HCT116 (cell line): ENCODE measurements around the gene FER. TPM values are rescaled to one million over a fixed set of nuclear protein-coding genes. Genes with fewer than 3 reads are reported as not detected.

Experiments used
- ATAC-seq: fragments of 200-7000 bp; cut with Tn5 transposase; 2 replicates; pipeline ENCODE4 v1.9.1; 2020; ENCODE audit warnings: mild to moderate bottlenecking, moderate library complexity
- BruUV-seq: library from RNA; stranded (reverse); fragments of 400-500 nt; replicated peaks from 2 replicates; lab custom pipeline; 2021; lab: Mats Ljungman, UMichigan
- CTCF ChIA-PET: fragments of 300-600 bp; sonication (Branson Sonifier 250); formaldehyde crosslinking; loops from one replicate; lab custom pipeline; 2021; ENCODE audit warnings: antibody characterized with exemption; lab: Charles Lee
- POLR2A ChIA-PET: fragments of 300-600, 350-600 bp; sonication (Branson Sonifier 250); formaldehyde crosslinking; loops from one replicate; lab custom pipeline; 2021; ENCODE audit warnings: antibody characterized with exemption; lab: Charles Lee
- RAD21 ChIA-PET, 2 experiments: fragments of 300-600 bp; sonication (Branson Sonifier 250); formaldehyde crosslinking; loops; one replicate each; lab custom pipeline; 2023; ENCODE audit warnings: low total read pairs in 2 of 2; ENCODE audit not compliant: uncharacterized antibody in 2 of 2, unreplicated experiment in 2 of 2, low non-redundant PET in 1 of 2; lab: Charles Lee
- DNase-seq: peaks from one replicate; pipeline ENCODE4 v3.0.0-alpha.2; 2010; ENCODE audit warnings: low read depth, low spot score
- H2AFZ ChIP-seq: fragments of 200-600 bp; shearing (Covaris generic), sonication (generic); 2 replicates; pipeline ENCODE4 v1.6.1; 2017; ENCODE audit warnings: low read depth, mixed run types, mixed read lengths, antibody characterized with exemption, low read length; ENCODE audit not compliant: poor library complexity, severe bottlenecking
- H3K27ac ChIP-seq: 2 replicates; pipeline ENCODE4 v1.5.1; 2012; ENCODE audit warnings: low read depth, low read length
- H3K27me3 ChIP-seq: fragments of 200-600 bp; sonication (generic); 2 replicates; pipeline ENCODE4 v1.6.1; 2016; ENCODE audit warnings: mixed run types, low read length, mixed read lengths; ENCODE audit not compliant: insufficient read depth
- H3K36me3 ChIP-seq, 2 experiments: fragments of 200-500 bp in 1 of 2; fragments of 200-600 bp in 1 of 2; sonication (Bioruptor generic) in 1 of 2; sonication (generic) in 1 of 2; 2 replicates each; pipeline versions ENCODE4 v1.5.1 to v1.6.1; 2014 to 2016; ENCODE audit warnings: low read length in 2 of 2, inconsistent platforms in 1 of 2, mixed read lengths in 1 of 2, mixed run types in 1 of 2; ENCODE audit not compliant: insufficient read depth in 2 of 2, control insufficient read depth in 1 of 2
- H3K4me1 ChIP-seq, 2 experiments: fragments of 200-600 bp in 1 of 2; sonication (generic) in 1 of 2; 2 replicates each; pipeline versions ENCODE4 v1.5.1 to v1.6.1; 2012 to 2017; ENCODE audit warnings: low read length in 2 of 2, inconsistent platforms in 1 of 2, mild to moderate bottlenecking in 1 of 2, mixed read lengths in 1 of 2, mixed run types in 1 of 2, moderate library complexity in 1 of 2; ENCODE audit not compliant: insufficient read depth in 2 of 2, control insufficient read depth in 1 of 2
- H3K4me2 ChIP-seq: fragments of 200-600 bp; sonication (generic); 2 replicates; pipeline ENCODE4 v1.6.1; 2017; ENCODE audit warnings: mixed run types, low read length, mixed read lengths
- H3K4me3 ChIP-seq, 2 experiments: fragments of 200-600 bp in 1 of 2; sonication (generic) in 1 of 2; replicated peaks in 1 of 2; 2 replicates each; pipeline ENCODE4 v1.5.1; 2011 to 2016; ENCODE audit warnings: low read length in 2 of 2, control low read depth in 1 of 2, low read depth in 1 of 2, mild to moderate bottlenecking in 1 of 2, mixed read lengths in 1 of 2, mixed run types in 1 of 2
- H3K79me2 ChIP-seq: fragments of 200-600 bp; sonication (generic); 2 replicates; pipeline ENCODE4 v1.6.1; 2017; ENCODE audit warnings: mild to moderate bottlenecking, mixed run types, low read length, moderate library complexity, mixed read lengths; ENCODE audit not compliant: insufficient read depth
- H3K9ac ChIP-seq: fragments of 200-600 bp; sonication (generic); 2 replicates; pipeline ENCODE4 v1.6.1; 2016; ENCODE audit warnings: low read length, mixed read lengths
- H3K9me2 ChIP-seq: fragments of 200-600 bp; sonication (generic), shearing (Covaris generic); 2 replicates; pipeline ENCODE4 v1.6.1; 2017; ENCODE audit warnings: mixed run types, mild to moderate bottlenecking, moderate library complexity; ENCODE audit not compliant: insufficient read depth
- H3K9me3 ChIP-seq, 2 experiments: fragments of 200-500 bp in 1 of 2; fragments of 200-600 bp in 1 of 2; sonication (Bioruptor generic) in 1 of 2; sonication (generic) in 1 of 2; 2 replicates each; pipeline ENCODE4 v1.6.1; 2014 to 2017; ENCODE audit warnings: low read length in 2 of 2, mixed read lengths in 2 of 2, inconsistent platforms in 1 of 2, low read depth in 1 of 2, mild to moderate bottlenecking in 1 of 2, mixed run types in 1 of 2, moderate library complexity in 1 of 2; ENCODE audit not compliant: control insufficient read depth in 1 of 2, insufficient read depth in 1 of 2
- H4K20me1 ChIP-seq: fragments of 200-600 bp; sonication (generic), shearing (Covaris generic); 2 replicates; pipeline ENCODE4 v1.6.1; 2017; ENCODE audit warnings: mixed run types, mild to moderate bottlenecking, moderate library complexity; ENCODE audit not compliant: insufficient read depth
- CBX3 ChIP-seq: IDR thresholded peaks from 2 replicates; pipeline ENCODE4 v1.6.1; 2012; ENCODE audit warnings: low read depth
- CTCF ChIP-seq, 3 experiments: fragments of 200-600 bp in 1 of 3; sonication (generic) in 1 of 3; IDR thresholded peaks in 2 of 3; conservative IDR thresholded peaks in 1 of 3; 2 replicates each; pipeline ENCODE4 v1.5.1; 2012 to 2017; ENCODE audit warnings: low read depth in 2 of 3, low read length in 2 of 3, antibody characterized with exemption in 1 of 3, borderline replicate concordance in 1 of 3, control low read depth in 1 of 3, mild to moderate bottlenecking in 1 of 3, mixed read lengths in 1 of 3, mixed run types in 1 of 3, moderate library complexity in 1 of 3; ENCODE audit not compliant: insufficient read depth in 1 of 3
- EGR1 ChIP-seq: IDR thresholded peaks from 2 replicates; pipeline ENCODE4 v1.6.1; 2012; ENCODE audit warnings: low read depth
- ELF1 ChIP-seq: IDR thresholded peaks from 2 replicates; pipeline ENCODE4 v1.6.1; 2012; ENCODE audit warnings: low read depth, borderline replicate concordance
- EZH2 ChIP-seq: fragments of 200-600 bp; sonication (generic); IDR thresholded peaks from 2 replicates; pipeline ENCODE4 v1.6.1; 2017; ENCODE audit warnings: antibody characterized with exemption, mixed run types
- FOSL1 ChIP-seq: IDR thresholded peaks from 2 replicates; pipeline ENCODE4 v1.6.1; 2012; ENCODE audit warnings: low read depth
- JUND ChIP-seq: IDR thresholded peaks from 2 replicates; pipeline ENCODE4 v1.6.1; 2012
- MAX ChIP-seq: IDR thresholded peaks from 2 replicates; pipeline ENCODE4 v1.6.1; 2012
- POLR2AphosphoS5 ChIP-seq: IDR thresholded peaks from 2 replicates; pipeline ENCODE4 v1.6.1; 2011; ENCODE audit warnings: mild to moderate bottlenecking, low read depth, low read length, moderate library complexity
- RAD21 ChIP-seq: IDR thresholded peaks from 2 replicates; pipeline ENCODE4 v1.6.1; 2012; ENCODE audit warnings: low read depth, mild to moderate bottlenecking
- REST ChIP-seq: IDR thresholded peaks from 2 replicates; pipeline ENCODE4 v1.6.1; 2012; ENCODE audit warnings: low read depth
- SP1 ChIP-seq: IDR thresholded peaks from 2 replicates; pipeline ENCODE4 v1.6.1; 2012; ENCODE audit warnings: low read depth
- TCF7L2 ChIP-seq: IDR thresholded peaks from 2 replicates; pipeline ENCODE4 v1.7.0; 2011; ENCODE audit warnings: borderline replicate concordance, inconsistent platforms; ENCODE audit not compliant: insufficient read depth, insufficient read length; ENCODE audit errors: extremely low read depth
- YY1 ChIP-seq: IDR thresholded peaks from 2 replicates; pipeline ENCODE4 v1.6.1; 2011; ENCODE audit warnings: low read length, low read depth, moderate library complexity, mild to moderate bottlenecking; ENCODE audit not compliant: insufficient replicate concordance; ENCODE audit errors: extremely low read depth
- intact Hi-C: fragments of 100-400 bp; cut with micrococcal nuclease; formaldehyde crosslinking; loops from 2 replicates; pipeline ENCODE4 v1.10.0; 2022
- total RNA-seq: library from RNA; stranded (reverse); gene quantifications from one replicate; pipeline ENCODE4 v1.2.1, GENCODE V29; 2021; ENCODE audit not compliant: unreplicated experiment

The FER gene
- total RNA-seq, 1 experiment from 2014 or later, result 32.0 TPM

- TF ChIP-seq EGR1, result no peak
- TF ChIP-seq JUND, result no peak
- no peak for TF ChIP-seq EZH2
- no peak for TF ChIP-seq FOSL1
- no peak for TF ChIP-seq ELF1
- Histone ChIP-seq H2AFZ (no peak overlapping the region), H3K27ac (no peak overlapping the region), H4K20me1 (no peaks in the 10 kb centered on the region), H3K9me2 (no peaks in the 10 kb centered on the region), H3K9ac (no peak overlapping the region), H3K4me3 (no peak overlapping the region), H3K4me2 (no peak overlapping the region), H3K36me3 (no peaks in the 10 kb centered on the region), H3K27me3 (no peaks in the 10 kb centered on the region), H3K79me2 (no peaks in the 10 kb centered on the region), H3K9me3 (no peaks in the 10 kb centered on the region), H3K4me1 (no peaks in the 10 kb centered on the region)
- BruUV-seq, result no TSS peak
- ATAC-seq, result no peak
- CTCF ChIA-PET, result interaction anchor here (0.8 kb wide), 1 partner anchor 12 kb away, joined by 3 read pairs; no protein-coding TSS in a partner anchor
- DNase-seq, result no peak
- RAD21 ChIA-PET, result no interaction called here
- intact Hi-C loops, result no loop called here
- POLR2A ChIA-PET, result no interaction called here
These were observed 158.1 kb downstream of the FER start for GRCh38 chr5:108905805-108906204.

- DNase-seq (no peak), ATAC-seq (no peak)
- ChIA-PET POLR2A (no interaction called here), CTCF (no interaction called here), RAD21 (no interaction called here)
- no peak overlapping the region for H3K4me2 ChIP-seq
- H3K27ac ChIP-seq, result no peak overlapping the region
- H3K9ac ChIP-seq, result no peak overlapping the region
- no TSS peak for BruUV-seq
- TF ChIP-seq YY1 (no peak), RAD21 (peak; percentile 34), POLR2AphosphoS5 (no peak), MAX (no peak), TCF7L2 (no peak), REST (no peak), CBX3 (no peak), CTCF (IDR thresholded peaks at IDR 0.05 in 2 of 3, conservative IDR thresholded peaks at IDR 0.05 in 1 of 3; ENCODE audit: borderline replicate concordance in 1 of 3, insufficient read depth in 1 of 3, low read depth in 2 of 3, low read length in 2 of 3) (0 out of 6 replicates have a peak, but pooled peaks of 2 of the 3 experiments have one; percentile 3 to 21), EGR1 (no peak), SP1 (no peak)
- H3K4me3 ChIP-seq, result no peak overlapping the region
- no peaks in the 10 kb centered on the region for H3K4me1 ChIP-seq
- H3K27me3 ChIP-seq, result no peaks in the 10 kb centered on the region
- H4K20me1 ChIP-seq, result no peaks in the 10 kb centered on the region
- no peaks in the 10 kb centered on the region for H3K36me3 ChIP-seq
- intact Hi-C loops, result no loop called here
- H3K79me2 ChIP-seq, result no peaks in the 10 kb centered on the region
- H3K9me3 ChIP-seq, result no peaks in the 10 kb centered on the region
- no peak overlapping the region for H2AFZ ChIP-seq
- H3K9me2 ChIP-seq, result no peaks in the 10 kb centered on the region
These were observed 162.9 kb downstream of the FER start for GRCh38 chr5:108910627-108911026.
